Activated CD4-positive, alpha-beta T cell treated with anti-CD3 and anti-CD28 coated beads for 48 hours (primary cell): ENCODE results near the gene CSMD2.
"Not testable (repeated sequence)": the region's sequence is repeated elsewhere in the genome, so short reads cannot be mapped to it uniquely, and the experiment has no call there.

Source experiments
- DNase-seq: peaks from one replicate; pipeline ENCODE4 v3.0.0-alpha.2; 2020

The CSMD2 gene

DNA sequence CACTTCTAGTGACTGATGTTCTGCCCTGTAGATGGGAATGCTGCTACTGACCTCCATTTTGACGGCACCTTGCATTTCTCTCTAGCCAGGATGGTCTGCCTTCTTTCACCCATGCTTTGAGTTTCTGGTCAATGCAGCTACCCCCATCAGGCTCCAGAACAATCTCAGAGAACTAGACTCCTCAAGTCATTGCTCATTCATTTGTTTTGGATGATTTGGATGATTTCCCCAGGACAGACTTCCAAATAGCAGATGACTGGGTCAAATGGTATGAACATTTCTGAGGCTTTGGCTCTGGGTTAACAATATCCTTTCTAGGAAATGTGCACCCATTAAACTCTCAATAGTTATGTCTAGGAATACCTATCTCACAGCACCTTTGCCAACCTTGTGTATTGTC lies 63.9 kb downstream of the CSMD2 start:
- no peak for DNase-seq

DNA sequence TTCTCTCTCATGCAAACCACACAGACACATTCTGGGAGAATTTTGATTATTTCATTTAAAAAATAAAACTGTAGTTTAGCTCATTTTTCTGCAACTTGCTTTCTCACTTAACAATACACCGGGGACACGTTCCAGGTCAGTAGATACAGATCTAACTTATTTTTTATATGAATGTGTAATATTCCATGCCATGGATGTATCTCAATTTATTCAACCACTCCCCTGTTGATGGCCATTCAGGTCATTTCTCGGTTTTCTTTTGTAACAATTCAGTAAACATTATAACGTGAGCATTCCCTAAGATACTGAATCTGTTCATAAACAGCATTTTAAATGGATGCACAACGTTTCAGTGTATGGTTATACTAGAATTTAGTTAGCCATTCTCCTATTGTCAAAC lies 64.7 kb downstream of the CSMD2 start:
- no peak for DNase-seq

- DNase-seq: not testable (repeated sequence)
Observed at GRCh38 chr1:34092399-34092798, 72.6 kb downstream of the CSMD2 start.

DNA sequence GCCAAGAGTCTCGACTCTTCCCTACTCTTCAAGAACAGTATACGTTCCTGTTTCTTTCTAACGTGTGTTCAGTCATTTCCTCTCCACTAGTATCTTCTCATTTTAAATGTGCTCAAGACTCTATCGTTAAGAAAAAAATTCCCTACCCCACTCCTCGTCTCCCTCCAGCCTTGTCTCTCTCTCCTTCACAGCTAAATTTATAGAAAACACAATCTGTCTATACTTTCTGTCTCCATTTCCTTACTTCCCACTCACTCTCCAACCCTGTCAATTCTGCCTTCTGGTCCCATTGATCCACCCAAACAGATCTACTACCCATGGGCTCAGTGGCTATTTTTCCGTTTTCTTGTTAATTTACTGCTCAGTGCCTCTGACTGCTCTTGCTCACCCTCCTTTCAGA lies 75.3 kb downstream of the CSMD2 start:
- no peak for DNase-seq

GRCh38 chr1:34087986-34088385 lies 77.0 kb downstream of the CSMD2 start:
- no peak for DNase-seq

DNA sequence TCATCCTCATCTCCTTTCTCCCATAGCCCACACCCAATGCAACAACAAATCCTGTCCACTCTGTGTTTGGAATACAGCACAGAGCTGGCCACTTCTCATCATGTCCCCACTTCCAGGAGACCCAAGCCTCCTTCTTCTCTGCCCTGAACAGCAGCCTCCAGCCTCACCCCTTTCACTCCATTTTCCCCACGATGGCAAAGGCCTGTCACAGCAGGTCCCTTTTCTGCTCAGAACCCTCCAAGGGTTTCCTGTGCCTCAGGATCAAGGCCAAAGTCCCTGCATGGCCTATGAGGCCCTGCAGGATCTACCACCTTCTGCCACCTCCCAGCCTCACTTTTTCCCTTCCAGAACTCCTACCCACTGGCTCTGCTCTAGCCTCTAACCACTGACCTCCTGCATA lies 78.5 kb downstream of the CSMD2 start:
- DNase-seq: no peak

DNA sequence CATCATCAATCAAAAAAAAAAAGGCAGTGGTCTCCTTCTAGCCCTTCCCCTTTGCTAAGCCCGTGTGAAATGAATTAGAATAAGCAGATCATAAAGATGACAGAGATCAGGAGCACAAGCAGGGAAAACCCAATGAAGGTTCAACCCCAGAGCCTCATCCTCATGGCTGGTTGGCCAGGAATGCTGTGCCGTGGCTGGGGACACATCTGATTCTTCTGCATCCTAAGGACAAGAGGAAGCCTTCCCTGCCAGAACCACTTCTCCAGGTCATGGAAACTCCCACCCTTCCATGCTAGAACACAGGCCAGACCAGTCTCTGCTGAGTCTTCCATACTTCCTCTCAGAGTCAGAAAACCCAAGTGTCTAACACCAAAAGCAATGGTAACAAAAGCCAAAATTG lies 81.1 kb downstream of the CSMD2 start:
- no peak for DNase-seq

- not testable (repeated sequence) for DNase-seq
Observed at GRCh38 chr1:34082085-34082670, 82.9 kb downstream of the CSMD2 start.

GRCh38 chr1:34078383-34078782 lies 86.6 kb downstream of the CSMD2 start:
- no peak for DNase-seq

- no peak for DNase-seq
Observed at GRCh38 chr1:34075576-34075975, 89.5 kb downstream of the CSMD2 start.

DNA sequence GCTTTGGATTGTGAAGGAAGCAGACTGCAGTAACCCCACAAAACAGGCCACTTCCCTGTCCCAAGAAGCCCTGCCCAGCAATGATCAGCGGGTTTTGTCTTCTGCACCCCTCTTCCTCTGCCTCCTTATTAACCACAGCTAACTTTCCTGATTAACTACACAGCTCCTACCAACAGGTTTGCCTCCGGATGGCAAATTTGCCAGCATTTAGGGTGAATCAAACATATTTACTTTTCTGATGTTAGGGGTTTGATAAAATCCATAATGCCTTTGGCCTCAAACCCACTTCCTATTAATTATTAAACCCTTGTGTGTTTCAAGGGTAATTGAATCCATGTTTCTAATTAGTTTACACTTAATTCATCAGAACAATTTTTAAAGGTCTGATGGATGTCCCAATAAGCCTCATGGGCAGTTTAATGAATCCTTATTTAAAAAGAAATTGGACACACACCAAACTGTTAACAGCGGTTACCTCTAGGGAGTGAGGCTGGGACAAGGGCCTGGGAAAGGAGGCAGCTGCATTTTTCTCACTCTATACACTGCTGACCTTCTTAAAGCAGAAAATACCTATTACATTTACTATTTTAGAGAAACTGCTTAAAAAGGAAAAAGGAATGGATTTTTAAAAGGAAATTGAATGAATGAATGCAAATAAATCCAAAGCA lies 91.9 kb downstream of the CSMD2 start:
- DNase-seq: no peak

GRCh38 chr1:34070201-34070836 lies 94.7 kb downstream of the CSMD2 start:
- no peak for DNase-seq

DNA sequence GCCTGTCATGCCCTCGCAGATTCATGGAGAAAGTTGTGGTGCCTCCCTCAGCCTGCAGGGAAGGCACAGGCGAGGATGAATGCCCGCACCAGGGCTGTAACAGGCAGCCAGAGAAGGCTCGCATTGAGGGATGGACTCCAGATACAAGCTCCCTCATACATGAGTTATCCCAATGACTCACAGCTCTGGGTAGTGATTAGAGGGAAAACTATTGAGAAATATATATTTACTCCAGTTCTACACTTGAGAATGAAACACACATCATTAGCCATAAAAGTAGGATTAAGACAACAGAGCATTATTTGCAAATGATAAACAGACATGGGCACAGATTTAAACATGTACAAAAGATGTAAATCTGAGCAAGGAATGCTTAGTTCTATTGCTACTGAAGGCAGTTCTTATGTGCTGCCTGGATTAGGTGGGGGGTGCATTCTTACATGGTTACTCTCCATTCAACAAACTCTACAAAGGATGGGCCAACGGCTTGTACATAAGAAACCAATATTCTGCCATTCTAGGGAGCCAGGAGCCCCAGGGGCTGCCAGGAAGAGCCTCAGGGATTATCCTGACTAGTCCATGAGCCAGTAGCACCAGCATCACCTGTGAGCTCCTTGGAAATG lies 97.9 kb downstream of the CSMD2 start:
- DNase-seq: no peak

GRCh38 chr1:34066166-34066565 lies 98.9 kb downstream of the CSMD2 start:
- no peak for DNase-seq

- no peak for DNase-seq
Observed at GRCh38 chr1:34065498-34065897, 99.5 kb downstream of the CSMD2 start.

DNA sequence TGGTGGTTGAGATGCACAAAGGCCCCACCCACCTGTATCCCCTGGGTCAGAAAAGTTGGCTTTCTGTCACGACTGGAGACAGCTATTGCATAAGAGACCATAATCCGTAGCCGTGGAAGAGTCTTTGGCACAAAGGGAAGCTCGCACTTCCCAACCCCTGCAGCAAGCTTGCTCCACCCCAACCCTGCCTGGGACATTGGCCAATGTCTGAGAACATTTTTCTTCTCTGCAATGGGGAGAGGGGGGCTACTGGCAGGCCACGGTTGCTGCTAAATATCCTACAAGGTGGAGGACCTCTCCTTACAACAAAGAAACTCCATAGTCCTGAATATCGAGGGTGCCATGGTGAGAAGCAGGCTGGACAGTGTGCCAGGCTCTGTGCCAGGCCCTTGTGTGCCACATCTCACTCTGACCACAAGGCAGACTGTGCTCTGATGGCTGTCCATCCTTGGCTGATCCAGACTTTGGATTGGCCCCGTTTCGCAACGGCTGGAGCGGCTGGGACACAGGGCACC lies 104.1 kb downstream of the CSMD2 start:
- DNase-seq: no peak

- DNase-seq: no peak
Observed at GRCh38 chr1:34060187-34060730, 104.8 kb downstream of the CSMD2 start.

GRCh38 chr1:34057347-34058130 lies 107.5 kb downstream of the CSMD2 start:
- DNase-seq: no peak

DNA sequence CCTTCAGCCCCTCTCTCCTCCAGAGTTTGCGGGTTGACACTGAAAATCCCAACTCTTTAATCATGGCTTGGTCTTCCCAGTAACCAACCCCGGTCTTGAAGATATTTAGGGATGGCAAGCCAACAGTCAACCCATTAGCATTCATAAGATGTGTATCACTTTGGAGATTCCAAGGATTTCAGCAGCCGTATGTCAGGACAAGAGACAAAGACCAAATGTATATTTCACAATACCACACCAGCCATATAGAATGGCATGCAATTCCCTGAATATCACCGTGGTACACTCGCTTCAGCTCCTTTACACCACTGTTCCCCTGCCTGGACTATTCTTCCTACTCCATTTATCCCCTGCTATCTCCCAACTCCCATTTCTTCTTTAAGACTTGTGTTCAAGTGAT lies 109.2 kb downstream of the CSMD2 start:
- no peak for DNase-seq

DNA sequence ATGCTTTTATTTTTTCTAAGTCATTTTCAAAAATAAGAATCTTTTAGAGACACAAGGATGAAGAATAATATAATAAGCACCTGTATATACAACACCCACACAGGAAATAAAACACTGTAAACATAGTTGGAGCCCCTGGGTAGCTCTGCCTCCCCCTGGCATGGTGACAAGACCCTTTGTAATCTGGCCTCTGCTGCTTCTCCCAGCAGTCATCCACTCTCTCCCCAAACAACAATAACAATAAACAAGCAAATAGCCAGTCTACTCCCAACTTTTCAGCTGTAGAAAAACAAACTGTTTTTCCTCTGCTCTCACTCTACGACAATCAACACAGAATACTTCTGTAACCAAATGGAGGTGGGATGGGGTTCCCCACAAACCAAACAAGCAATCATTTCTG lies 110.1 kb downstream of the CSMD2 start:
- DNase-seq: no peak

GRCh38 chr1:34053660-34054059 lies 111.4 kb downstream of the CSMD2 start:
- DNase-seq: no peak

DNA sequence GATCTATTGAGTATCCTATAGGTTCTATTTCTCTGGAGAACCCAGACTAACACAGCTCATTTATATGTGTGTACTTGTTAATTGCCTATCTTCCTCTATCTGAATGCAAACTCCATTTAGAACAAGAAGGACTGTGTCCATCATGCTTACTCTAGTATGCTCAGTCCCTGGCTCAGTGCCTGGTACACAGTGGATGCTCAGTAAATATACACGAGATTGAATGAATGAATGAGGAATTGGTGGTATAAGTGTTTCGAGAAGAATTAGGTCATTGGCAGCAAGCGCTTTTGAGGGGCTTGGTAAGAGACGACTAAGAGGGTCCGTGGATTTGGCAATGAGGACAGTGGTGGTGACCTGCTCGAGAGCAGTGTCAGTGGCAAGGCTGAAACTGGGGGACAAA lies 112.5 kb downstream of the CSMD2 start:
- DNase-seq: no peak
